Measurements from ENCODE around the gene ATG9B.

The ATG9B gene

DNA sequence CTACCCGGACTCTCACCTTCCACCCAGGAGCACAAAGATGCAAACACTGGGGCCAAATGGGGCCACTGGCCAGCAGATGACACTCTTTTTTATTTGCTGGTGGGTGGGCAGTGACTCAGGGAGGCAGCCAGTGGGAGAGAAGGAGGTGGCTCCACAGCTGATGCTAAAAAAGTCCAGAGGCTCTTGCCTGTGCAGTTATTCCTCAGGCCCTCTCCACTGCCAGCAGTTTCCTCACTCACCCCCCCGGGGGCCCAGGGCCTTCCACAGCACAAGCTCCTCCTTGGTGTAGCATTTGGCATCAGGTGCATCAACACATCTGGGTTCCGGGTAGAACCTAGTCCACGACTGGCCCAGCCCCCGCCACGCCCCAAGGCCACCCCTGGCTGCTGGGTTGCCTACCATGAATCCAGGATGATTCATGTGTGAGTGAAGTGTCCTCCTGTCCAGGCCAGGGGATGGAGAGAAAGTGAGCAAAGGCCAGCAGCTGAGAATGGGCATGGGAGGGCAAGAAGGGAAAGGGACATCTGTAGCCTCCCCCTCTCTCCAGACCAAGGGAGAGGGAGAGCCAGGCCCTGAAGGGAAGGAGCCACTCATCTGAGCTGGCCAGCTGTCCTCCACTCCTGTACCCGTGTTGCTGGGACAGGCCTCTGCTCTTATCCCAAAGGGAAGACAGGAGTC lies 44.4 kb downstream of the ATG9B start:
- Mint-ChIP-seq H3K4me1 (peaks cover 29% of the 10 kb centered on the region), H3K4me3 (peak overlapping the region; percentile 15), H3K27ac (no peak overlapping the region), H3K9me3 (no peaks in the 10 kb centered on the region), H3K36me3 (no peaks in the 10 kb centered on the region)
- DNase-seq (ENCODE audit: low spot score in 2 of 2) (no peak), ATAC-seq (no peak)

DNA sequence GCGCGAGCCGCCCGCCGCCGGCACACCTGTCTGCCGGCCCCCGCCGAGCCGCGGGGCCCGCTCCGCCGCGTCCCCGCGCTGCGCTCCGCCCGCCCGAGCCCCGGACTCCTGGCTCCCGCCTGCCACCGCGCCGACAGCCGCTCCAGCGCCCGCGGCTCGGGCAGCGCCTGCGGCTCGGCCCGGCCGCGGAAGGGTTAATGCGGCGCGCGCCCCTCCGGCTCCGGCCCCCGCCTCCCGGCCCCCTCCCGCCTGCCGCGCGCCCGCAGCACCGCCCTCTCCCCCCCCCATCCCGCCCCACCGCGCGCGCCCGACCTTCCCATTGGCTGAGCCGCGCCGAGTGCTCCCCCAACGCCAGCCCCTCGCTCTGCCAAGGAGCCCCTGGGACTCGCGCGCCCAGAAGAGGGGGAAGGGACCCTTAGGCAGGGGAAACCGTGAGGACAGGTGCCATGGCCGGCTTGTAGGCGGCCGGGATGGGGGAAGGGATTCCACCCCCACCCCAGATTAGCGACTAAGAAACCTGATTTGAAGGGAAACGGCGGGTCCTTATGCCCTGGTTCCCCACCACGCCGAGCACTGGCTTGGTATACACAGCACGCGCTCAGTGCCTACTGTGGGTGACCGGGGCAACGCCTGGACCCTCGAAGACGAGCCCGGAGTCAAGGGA lies 46.0 kb downstream of the ATG9B start, which contains the start of gene KCNH2:
TSS of gene KCNH2 (minus strand) at position 196 of the 664 bp plus-strand sequence. CDS start 408 bp downstream, outside the sequence.
- Mint-ChIP-seq H3K27ac (no peak within 1 kb of the TSS), H3K4me1 (peaks cover 38% of the 10 kb centered on the region), H3K36me3 (no peaks in the 10 kb centered on the region), H3K9me3 (no peaks in the 10 kb centered on the region), H3K4me3 (peak within 1 kb of the TSS; percentile 67)
- DNase-seq (ENCODE audit: low spot score in 2 of 2) (no peak), ATAC-seq (no peak)

DNA sequence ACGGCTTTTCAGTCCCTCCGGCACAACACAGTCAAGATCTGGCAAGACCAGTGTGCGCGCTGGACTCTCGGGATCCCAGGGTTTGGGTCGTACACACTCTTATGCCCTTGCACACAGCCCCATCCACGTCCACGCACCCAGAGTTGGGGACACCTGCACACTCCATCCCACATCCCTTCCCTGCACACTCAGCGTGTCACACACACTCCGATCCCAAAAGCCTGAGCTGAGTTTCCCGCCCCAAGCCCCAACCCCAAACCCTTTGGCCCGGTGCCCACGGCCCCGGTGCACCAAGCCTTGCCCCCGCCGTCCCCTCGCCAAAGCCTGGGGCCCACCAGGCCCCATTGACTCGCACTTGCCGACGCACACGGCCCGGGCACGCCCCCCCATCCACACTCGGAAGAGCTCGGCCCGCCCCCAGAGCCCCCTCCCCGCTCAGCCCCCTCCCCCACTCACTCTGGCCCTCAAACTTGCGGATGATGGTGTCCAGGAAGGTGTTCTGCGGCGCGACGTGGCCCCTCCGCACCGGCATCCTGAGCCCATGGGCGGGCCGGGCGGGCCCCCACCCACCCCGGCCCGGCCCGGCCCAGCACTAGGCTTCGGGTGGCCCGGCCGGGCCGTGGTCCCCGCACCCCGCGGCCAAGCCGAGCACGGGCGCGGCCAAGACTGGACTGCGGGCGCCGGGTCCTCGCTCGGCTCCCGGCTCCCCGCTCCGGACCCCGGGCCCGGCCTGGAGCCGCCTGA lies 46.7 kb downstream of the ATG9B start:
- no peak for DNase-seq (ENCODE audit: low spot score in 2 of 2)
- no peaks in the 10 kb centered on the region for H3K36me3 Mint-ChIP-seq
- no peak for ATAC-seq
- no peaks in the 10 kb centered on the region for H3K9me3 Mint-ChIP-seq
- peak overlapping the region; percentile 64 for H3K4me3 Mint-ChIP-seq
- H3K27ac Mint-ChIP-seq, result no peak overlapping the region
- peaks cover 38% of the 10 kb centered on the region for H3K4me1 Mint-ChIP-seq

DNA sequence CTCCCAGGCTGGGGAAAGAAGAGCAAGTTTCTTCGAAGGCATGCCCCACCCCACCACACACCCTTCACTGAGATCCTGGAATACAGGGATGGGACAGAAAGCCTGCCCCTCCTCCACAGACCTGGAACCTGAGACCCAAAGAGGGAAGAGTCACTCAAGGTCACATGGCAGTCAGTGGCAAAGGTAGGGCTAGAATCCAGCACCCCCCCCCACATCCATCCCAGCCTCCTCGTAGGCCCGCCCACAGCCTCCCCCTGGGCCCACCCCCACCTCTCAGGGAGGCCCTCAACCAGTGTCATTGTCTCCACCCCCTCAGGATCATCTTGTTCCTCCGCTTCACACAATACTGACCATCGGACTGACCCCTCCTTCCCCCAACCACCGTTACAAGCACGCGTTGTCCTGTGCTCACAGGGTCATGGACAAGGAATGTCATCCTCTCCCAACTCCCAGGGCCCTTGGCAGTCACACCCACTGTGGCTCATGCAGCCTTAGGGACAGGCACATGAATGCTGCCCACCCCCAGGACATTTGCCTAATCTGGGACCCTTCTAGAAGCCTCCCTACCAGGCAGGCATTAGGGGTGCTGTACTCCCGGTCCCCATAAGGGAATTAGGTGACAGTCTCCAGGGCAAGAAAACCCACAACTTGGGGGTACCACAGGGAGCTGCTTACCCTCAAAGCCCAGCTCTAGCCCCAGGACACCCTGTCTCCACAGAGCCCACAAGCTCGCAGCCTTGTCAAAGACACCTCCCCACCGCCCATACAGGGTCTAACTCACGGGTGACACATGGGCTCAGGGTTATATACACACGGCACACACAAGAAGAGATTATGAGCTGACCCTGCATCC lies 47.5 kb downstream of the ATG9B start:
- no peak for DNase-seq (ENCODE audit: low spot score in 2 of 2)
- Mint-ChIP-seq H3K4me3 (peak overlapping the region; percentile 64), H3K9me3 (no peaks in the 10 kb centered on the region), H3K4me1 (peaks cover 38% of the 10 kb centered on the region), H3K27ac (no peak overlapping the region), H3K36me3 (no peaks in the 10 kb centered on the region)
- no peak for ATAC-seq

DNA sequence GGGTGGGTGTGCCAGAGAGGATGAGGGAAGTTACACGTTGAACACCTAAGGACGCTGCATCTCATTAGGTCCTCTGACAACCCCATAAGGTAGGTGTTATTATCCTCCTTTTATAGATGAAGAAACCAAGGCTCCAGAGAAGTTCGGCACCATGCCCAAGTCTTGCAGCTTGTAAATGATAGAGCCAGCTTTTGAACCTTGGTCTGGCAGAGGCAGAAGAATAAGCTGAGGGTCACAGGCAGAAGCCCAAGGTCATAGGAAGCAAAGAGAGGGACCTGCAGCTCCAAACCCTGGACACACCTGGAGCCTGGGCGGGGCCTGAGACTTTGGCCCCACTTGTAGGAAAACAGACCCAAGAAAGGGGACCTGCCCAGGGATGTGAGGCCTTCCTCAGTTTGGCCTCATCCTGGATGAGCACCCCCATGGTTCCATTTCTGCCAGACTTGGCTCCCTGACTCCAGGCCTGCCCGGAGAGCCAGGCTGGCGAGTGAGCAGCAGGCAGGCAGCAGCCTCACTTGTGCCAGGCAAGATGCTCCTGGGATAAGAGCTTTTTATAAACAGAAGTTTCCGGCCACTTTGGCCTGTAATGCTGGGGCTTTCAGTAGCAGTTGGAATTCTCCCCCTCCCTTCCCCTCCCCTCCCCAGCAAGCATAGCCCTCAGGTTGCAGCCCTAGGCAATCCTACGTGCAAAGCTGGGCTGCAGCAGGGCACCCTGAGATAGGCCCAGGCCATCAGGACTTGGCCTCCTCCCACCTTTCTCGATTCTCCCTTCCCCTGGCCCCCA lies 48.6 kb downstream of the ATG9B start:
- peak overlapping the region; percentile 78 for H3K4me3 Mint-ChIP-seq
- H3K36me3 Mint-ChIP-seq, result no peaks in the 10 kb centered on the region
- ATAC-seq, result no peak
- no peaks in the 10 kb centered on the region for H3K9me3 Mint-ChIP-seq
- no peak overlapping the region for H3K27ac Mint-ChIP-seq
- DNase-seq (ENCODE audit: low spot score in 2 of 2), result no peak
- H3K4me1 Mint-ChIP-seq, result peaks cover 38% of the 10 kb centered on the region

DNA sequence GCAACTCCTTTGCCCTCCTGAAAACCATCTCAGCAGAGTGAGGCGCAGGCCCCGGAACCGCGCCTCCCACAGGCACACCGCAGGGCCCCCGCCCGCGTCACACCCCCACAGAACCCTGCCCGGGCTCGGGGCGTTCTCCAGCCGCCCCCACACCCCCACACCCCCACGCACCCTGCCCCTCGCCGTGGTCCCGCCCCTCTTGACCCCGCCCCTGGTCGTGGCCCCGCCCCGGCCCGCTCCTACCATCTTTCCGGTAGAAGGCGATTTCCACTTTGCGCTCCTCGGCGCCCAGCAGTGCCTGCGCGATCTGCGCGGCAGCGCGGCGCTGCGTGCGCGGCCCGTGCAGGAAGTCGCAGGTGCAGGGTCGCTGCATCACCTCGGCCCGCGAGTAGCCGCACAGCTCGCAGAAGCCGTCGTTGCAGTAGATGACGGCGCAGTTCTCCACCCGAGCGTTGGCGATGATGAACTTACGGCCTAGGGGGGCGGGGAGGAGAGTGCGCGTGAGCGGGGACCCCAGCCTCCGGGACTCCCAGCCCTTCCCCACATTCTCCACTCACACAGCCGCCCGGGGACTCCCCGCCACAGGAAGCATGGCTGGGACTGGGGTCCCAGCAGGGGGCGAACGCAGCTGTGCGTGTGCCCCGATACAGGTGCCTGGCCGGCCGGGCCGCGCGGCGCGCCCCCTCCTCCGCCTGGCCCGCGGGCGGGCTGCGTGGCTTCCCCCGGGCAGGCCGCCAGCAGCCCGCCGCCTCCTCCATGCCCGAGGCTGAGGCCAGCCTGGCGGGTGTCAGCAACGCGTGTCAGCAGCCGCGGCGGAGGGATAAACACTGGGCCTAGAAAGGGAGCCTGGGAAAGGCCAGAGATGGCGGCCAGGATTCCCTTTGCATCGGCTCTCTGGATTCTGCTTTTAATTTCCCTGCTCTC lies 49.6 kb downstream of the ATG9B start:
- Mint-ChIP-seq H3K36me3 (no peaks in the 10 kb centered on the region), H3K4me1 (peaks cover 38% of the 10 kb centered on the region), H3K27ac (no peak overlapping the region), H3K9me3 (no peaks in the 10 kb centered on the region), H3K4me3 (peak overlapping the region; percentile 78)
- DNase-seq (ENCODE audit: low spot score in 2 of 2), result peak; percentile 55 to 78
- ATAC-seq, result peak; percentile 78

DNA sequence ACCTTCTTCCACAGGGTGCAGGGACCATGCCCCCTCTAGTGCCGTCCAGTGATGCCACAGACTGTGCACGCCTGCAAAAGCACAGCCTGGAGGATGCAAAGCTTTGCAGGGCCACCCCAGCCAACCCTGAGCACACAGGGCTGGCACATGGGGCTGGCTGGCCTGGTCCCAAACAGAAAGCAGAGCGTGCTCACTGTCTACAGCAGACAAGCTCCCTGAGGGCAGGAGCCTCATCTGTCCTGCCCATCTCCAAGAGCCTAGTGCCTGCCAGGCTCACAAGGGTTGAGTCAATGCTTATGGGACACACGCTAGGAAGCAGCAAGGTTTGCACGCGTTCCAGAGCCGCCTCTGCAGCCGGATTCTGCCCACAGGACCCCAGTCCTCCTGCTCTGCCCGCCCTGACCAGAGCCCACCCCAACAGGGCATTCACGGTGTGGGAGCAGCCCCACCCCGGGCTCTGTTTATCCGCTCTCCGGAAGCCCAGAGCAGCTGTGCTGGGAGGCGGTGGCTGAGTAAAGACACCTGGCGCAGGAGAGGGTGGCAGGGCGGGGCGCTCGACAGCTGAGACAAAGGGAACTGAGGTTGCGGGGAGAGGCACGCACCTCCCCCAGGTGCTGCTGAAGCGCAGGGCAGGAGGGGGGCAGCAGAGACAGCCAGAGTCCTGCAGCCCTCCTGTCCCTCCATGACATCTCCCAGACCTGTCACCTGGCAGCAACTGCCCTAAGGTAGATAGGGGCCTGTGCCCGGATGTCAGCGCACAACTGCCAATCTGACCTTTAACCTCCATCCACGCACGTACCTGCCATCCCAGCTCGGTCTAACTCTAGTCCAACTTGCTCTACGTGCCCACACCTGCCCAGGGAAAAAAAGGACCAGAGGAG lies 50.5 kb downstream of the ATG9B start:
- no peaks in the 10 kb centered on the region for H3K9me3 Mint-ChIP-seq
- no peak overlapping the region for H3K27ac Mint-ChIP-seq
- DNase-seq (ENCODE audit: low spot score in 2 of 2) (no peak), ATAC-seq (no peak)
- peaks cover 35% of the 10 kb centered on the region for H3K4me1 Mint-ChIP-seq
- H3K36me3 Mint-ChIP-seq, result no peaks in the 10 kb centered on the region
- peak overlapping the region; percentile 78 for H3K4me3 Mint-ChIP-seq

DNA sequence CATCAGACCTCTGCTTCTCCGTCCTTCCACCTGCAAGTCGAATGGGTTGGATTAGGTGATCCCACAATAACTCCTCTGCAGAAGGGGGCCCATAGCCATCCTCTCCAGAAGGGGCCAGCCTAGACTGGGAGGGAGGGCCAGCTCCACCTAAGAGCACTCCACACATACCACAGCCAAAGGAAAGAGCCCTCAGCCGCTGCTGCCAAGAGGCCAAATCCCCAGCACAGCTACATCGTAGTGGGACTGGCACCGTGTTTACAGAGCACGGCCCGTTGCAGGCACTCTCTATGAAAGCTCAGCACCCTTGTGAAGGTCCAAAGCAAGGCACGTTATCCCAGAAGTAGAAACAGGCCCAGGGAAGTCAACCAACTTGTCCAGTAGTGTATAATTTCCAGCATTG lies 51.6 kb downstream of the ATG9B start:
- ATAC-seq, result no peak
- Mint-ChIP-seq H3K4me1 (peaks cover 29% of the 10 kb centered on the region), H3K27ac (no peak overlapping the region)

DNA sequence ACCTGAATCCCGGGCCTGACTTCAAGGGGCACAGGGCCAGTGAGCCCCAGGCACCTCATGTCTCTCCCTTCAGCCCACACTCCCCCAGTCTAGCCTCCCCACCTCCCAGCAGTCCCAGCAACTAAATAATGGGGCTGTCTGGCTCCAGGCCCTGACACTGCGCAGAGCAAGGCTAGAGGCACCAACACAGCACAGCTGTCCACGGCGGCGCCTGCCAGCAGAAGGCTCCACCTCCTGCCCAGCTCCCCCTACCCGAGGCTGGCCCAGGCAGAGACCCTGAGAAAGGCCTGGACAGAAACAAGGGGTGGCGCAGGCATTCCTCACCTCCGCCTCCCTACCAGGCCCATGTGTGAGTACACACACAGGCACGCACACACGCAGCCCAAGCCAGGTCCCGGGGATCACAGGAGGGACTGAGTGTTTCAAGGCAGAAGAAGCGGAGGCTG lies 52.2 kb downstream of the ATG9B start:
- Mint-ChIP-seq H3K27ac (no peak overlapping the region), H3K9me3 (no peaks in the 10 kb centered on the region), H3K4me3 (no peak overlapping the region), H3K36me3 (no peaks in the 10 kb centered on the region), H3K4me1 (peaks cover 25% of the 10 kb centered on the region)
- ATAC-seq (no peak), DNase-seq (ENCODE audit: low spot score in 2 of 2) (no peak)

More for the DNA sequence above, 51.6 kb downstream of the ATG9B start:
- Mint-ChIP-seq H3K9me3 (no peaks in the 10 kb centered on the region), H3K36me3 (no peaks in the 10 kb centered on the region), H3K4me3 (no peak overlapping the region)
- DNase-seq (ENCODE audit: low spot score in 2 of 2), result no peak

DNA sequence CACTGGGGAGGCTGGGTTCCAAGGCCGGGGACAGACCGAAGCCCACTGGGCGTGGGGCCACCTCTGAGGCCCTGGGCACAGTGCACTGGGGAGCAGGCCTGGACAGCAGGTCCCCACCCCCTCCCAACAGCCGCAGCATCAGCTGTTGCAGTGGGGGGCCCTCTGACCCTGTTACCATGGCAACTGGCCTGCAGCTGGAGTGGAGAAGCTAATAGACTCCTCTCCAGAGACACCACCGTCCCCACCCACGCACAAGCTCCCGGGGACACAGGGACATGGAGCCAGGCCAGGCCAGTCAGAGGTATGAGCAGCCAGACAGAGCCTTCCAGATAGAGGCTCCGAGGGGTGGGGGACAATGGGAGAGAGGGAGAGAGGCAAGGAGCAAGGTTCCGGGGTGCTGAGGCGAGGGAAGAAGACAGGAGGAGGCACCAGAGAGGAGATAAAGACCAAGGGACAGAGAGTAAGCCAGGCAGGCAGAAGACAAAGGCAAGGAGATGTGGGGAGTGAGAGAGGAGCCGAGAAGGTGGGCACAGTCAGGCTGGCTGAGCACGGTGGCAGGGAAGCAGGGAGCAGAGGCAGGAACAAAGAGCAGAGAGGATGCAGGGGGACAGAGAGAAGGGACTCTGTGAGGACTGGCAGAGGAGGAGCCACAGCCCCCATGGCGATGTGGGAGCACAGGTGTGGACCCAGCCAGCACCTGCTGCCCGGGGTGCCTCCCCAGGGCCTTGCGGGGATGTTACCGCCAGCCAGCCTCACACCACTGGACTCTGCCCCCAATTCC lies 52.9 kb downstream of the ATG9B start:
- DNase-seq (ENCODE audit: low spot score in 2 of 2), result no peak
- H3K9me3 Mint-ChIP-seq, result no peaks in the 10 kb centered on the region
- H3K27ac Mint-ChIP-seq, result no peak overlapping the region
- H3K36me3 Mint-ChIP-seq, result no peaks in the 10 kb centered on the region
- H3K4me1 Mint-ChIP-seq, result peaks cover 19% of the 10 kb centered on the region
- no peak for ATAC-seq
- no peak overlapping the region for H3K4me3 Mint-ChIP-seq

DNA sequence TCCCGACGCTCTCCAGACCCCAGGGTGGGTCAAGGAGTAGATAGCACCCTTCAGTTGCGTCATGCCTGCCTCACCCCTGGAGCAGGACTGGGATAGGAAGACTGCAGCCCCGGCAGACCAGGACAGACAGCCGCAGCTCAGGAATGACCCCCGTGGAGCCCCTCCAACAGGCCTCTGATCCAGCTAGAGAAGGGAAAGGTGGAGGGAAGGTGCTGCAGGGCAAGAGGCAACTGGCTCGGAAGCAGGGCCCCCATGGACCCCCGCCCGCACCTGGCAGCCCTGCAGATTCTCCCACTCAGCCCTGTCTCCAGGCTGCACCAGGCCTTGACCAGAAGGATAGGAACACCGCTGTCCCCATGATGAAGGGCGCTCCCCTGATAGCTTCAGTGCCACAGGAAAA lies 53.9 kb downstream of the ATG9B start:
- Mint-ChIP-seq H3K4me1 (peaks cover 13% of the 10 kb centered on the region), H3K9me3 (no peaks in the 10 kb centered on the region), H3K36me3 (no peaks in the 10 kb centered on the region), H3K27ac (no peak overlapping the region), H3K4me3 (no peak overlapping the region)
- DNase-seq (ENCODE audit: low spot score in 2 of 2) (no peak), ATAC-seq (no peak)

DNA sequence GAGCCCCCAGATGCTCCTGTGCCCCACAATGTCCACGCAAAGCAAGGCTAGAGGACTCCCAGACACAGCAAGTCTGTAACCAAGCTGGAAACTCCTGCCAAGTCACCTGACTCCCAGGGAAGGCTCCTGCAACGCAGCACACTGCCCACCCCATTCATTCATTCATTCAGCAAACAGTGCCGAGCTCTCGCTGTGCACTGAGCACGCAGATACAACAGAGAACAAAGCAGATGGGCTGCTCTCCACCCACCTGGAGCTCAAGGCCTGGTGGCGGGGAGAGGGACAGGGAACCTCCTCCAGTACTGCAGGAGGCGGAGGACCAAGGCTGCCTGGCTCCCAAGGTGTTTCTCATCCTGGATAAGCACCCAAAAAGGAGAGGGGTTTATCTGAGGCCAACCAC lies 54.8 kb downstream of the ATG9B start:
- H3K36me3 Mint-ChIP-seq, result no peaks in the 10 kb centered on the region
- DNase-seq (ENCODE audit: low spot score in 2 of 2), result no peak
- no peaks in the 10 kb centered on the region for H3K9me3 Mint-ChIP-seq

More for the DNA sequence above, 54.8 kb downstream of the ATG9B start:
- H3K4me3 Mint-ChIP-seq, result no peak overlapping the region
- peaks cover 5% of the 10 kb centered on the region for H3K4me1 Mint-ChIP-seq
- no peak overlapping the region for H3K27ac Mint-ChIP-seq
- no peak for ATAC-seq

Data from stimulated activated effector memory CD8-positive, alpha-beta T cell treated with anti-CD3 and anti-CD28 coated beads, Interleukin-12 subunit alpha, Interleukin-12 subunit beta, amount 100 ng/mL, for 72 hours (primary cell).